Stimulated activated CD8-positive, alpha-beta memory T cell treated with anti-CD3 and anti-CD28 coated beads, Interleukin-4, amount 100 ng/mL, for 48 hours (primary cell): ENCODE data around the gene TLN1.

Source experiments
- DNase-seq: peaks from one replicate; pipeline ENCODE4 v3.0.0-alpha.2; 2020

Gene TLN1

GRCh38 chr9:35681341-35682002 lies 50.5 kb downstream of the TLN1 start:
- no peak for DNase-seq

DNA sequence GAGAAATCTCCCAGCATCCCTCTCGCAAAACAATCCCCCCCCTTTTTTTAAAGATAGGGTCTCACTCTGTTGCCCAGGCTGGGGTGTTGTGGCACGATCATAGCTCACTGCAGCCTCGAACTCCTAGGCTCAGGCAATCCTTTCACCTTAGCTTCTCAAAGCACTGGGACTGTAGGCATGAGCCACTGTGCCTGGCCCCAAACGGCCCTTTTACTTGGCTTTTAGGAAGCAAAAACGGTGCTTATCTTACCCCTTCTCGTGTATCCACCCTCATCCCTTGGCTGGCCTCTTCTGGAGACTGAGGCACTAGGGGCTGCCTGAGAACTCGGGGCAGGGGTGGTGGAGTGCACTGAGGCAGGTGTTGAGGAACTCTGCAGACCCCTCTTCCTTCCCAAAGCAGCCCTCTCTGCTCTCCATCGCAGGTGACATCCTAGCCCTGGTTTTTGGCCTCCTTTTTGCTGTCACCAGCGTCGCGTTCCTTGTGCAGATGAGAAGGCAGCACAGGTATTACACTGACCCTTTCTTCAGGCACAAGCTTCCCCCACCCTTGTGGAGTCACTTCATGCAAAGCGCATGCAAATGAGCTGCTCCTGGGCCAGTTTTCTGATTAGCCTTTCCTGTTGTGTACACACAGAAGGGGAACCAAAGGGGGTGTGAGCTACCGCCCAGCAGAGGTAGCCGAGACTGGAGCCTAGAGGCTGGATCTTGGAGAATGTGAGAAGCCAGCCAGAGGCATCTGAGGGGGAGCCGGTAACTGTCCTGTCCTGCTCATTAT lies 51.5 kb downstream of the TLN1 start:
- no peak for DNase-seq

DNA sequence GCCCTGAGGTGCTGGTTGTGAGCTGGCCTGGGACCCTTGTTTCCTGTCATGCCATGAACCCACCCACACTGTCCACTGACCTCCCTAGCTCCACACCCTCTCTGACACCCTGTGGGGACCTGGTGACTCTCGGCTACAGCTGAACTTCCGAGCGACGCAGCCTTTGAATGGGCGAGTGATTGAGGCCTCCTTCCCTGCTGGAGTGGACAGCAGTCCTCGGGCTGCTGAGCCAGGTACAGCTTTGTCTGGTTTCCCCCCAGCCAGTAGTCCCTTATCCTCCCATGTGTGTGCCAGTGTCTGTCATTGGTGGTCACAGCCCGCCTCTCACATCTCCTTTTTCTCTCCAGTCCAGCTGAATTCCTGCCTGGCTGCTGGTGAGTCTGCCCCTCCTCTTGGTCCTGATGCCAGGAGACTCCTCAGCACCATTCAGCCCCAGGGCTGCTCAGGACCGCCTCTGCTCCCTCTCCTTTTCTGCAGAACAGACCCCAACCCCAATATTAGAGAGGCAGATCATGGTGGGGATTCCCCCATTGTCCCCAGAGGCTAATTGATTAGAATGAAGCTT lies 52.1 kb downstream of the TLN1 start:
- DNase-seq = no peak

DNA sequence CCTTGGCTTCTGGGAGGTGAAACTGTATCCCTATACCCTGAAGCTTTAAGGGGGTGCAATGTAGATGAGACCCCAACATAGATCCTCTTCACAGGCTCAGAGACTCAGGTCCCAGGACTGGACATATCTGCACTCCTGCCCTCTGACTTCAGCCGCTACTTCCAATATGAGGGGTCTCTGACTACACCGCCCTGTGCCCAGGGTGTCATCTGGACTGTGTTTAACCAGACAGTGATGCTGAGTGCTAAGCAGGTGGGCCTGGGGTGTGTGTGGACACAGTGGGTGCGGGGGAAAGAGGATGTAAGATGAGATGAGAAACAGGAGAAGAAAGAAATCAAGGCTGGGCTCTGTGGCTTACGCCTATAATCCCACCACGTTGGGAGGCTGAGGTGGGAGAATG lies 52.9 kb downstream of the TLN1 start:
- DNase-seq = no peak

DNA sequence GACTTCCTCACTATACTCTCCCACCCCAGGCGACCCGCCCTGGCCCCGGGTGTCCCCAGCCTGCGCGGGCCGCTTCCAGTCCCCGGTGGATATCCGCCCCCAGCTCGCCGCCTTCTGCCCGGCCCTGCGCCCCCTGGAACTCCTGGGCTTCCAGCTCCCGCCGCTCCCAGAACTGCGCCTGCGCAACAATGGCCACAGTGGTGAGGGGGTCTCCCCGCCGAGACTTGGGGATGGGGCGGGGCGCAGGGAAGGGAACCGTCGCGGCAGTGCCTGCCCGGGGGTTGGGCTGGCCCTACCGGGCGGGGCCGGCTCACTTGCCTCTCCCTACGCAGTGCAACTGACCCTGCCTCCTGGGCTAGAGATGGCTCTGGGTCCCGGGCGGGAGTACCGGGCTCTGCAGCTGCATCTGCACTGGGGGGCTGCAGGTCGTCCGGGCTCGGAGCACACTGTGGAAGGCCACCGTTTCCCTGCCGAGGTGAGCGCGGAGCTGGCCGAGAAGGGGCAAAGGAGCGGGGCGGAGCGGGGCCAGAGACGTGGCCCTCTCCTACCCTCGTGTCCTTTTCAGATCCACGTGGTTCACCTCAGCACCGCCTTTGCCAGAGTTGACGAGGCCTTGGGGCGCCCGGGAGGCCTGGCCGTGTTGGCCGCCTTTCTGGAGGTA lies 56.1 kb downstream of the TLN1 start:
- peak; percentile 62 for DNase-seq

DNA sequence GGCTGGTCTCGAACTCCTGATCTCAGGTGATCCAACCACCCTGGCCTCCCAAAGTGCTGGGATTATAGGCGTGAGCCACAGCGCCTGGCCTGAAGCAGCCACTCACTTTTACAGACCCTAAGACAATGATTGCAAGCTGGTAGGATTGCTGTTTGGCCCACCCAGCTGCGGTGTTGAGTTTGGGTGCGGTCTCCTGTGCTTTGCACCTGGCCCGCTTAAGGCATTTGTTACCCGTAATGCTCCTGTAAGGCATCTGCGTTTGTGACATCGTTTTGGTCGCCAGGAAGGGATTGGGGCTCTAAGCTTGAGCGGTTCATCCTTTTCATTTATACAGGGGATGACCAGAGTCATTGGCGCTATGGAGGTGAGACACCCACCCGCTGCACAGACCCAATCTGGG lies 56.8 kb downstream of the TLN1 start:
- no peak for DNase-seq

DNA sequence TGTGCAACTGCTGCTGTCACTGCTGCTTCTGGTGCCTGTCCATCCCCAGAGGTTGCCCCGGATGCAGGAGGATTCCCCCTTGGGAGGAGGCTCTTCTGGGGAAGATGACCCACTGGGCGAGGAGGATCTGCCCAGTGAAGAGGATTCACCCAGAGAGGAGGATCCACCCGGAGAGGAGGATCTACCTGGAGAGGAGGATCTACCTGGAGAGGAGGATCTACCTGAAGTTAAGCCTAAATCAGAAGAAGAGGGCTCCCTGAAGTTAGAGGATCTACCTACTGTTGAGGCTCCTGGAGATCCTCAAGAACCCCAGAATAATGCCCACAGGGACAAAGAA lies 58.0 kb downstream of the TLN1 start:
- DNase-seq = no peak

DNA sequence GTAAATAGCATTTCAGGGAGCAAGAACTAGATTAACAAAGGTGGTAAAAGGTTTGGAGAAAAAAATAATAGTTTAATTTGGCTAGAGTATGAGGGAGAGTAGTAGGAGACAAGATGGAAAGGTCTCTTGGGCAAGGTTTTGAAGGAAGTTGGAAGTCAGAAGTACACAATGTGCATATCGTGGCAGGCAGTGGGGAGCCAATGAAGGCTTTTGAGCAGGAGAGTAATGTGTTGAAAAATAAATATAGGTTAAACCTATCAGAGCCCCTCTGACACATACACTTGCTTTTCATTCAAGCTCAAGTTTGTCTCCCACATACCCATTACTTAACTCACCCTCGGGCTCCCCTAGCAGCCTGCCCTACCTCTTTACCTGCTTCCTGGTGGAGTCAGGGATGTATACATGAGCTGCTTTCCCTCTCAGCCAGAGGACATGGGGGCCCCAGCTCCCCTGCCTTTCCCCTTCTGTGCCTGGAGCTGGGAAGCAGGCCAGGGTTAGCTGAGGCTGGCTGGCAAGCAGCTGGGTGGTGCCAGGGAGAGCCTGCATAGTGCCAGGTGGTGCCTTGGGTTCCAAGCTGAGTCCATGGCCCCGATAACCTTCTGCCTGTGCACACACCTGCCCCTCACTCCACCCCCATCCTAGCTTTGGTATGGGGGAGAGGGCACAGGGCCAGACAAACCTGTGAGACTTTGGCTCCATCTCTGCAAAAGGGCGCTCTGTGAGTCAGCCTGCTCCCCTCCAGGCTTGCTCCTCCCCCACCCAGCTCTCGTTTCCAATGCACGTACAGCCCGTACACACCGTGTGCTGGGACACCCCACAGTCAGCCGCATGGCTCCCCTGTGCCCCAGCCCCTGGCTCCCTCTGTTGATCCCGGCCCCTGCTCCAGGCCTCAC lies 58.6 kb downstream of the TLN1 start, which contains the start of gene CA9:
TSS of gene CA9 (plus strand) at position 797 of the 893 bp plus-strand sequence. CDS start at position 829, 32 bp downstream.
- DNase-seq = no peak

DNA sequence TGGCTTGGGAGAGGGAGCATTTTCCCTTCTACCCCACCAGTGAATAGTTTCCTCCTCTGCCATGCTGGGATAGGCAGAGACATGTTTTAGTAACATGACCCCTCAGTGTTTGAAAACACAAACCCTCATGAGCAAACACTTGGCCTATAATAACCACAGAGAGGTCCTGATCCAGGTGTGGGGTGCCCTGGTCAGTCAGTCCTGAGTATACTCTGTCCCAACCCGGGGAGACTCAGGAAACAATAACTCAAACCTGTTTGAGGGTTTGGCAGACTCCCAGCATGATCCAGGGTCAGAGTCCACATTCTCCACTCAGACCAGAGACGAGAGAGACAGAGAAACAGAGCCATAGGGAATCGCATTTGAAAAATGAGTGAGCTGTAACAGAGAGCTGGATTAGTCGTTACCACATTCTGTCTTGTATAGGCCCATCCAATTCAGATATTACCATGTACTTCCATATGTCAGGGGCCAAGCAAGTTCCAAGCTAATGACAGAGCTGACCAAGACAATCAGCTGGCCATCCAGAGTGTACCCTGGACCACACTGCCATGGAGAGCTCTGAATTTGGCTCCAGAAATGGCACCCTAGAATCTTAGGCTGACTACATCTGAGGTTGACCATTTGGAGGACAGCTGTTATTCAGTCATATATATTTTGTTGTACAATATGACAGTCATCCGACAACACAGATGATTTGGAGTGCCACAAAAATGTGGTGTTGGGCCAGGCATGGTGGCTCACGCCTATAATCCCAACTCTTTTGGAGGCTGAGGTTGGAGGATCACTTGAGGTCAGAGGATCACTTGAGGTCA lies 62.5 kb downstream of the TLN1 start:
- no peak for DNase-seq

DNA sequence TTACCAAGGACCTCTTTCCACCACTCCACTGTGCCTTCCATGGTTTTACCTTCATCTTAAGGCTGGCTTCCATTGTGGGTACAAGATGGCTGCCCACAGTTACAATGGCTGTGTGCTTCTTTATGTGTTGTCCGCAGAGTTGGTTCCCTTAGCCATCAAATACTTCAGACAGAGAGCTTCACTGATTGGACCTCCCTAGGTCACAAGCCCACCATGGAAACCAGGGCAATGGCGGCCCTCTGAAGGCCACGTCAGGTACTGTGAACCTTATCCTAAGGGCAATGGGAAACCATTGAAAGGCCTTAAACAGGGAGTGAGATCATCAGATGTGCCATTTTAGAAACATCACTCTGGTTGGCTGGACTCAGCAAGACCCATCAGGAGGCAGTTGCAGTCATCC lies 64.1 kb downstream of the TLN1 start:
- no peak for DNase-seq

DNA sequence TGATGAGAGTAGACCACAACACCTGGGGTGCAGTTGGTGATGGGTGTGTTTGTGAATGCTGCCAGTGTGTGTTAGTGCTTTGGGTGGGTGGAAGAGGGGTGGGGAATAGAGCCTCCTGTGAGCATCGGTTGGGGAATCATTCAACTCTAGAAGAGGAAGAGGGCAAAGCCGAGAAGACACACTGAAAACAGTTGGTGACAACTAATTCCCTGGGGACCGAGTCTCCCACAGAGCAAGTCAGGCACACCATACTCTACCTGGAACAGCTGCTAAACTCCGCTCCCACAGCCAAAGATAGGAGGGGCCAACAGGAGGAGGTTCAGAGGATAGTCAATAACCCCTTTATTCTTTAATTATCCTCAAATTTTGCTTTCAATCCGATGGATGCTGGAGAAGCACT lies 65.4 kb downstream of the TLN1 start:
- no peak for DNase-seq

DNA sequence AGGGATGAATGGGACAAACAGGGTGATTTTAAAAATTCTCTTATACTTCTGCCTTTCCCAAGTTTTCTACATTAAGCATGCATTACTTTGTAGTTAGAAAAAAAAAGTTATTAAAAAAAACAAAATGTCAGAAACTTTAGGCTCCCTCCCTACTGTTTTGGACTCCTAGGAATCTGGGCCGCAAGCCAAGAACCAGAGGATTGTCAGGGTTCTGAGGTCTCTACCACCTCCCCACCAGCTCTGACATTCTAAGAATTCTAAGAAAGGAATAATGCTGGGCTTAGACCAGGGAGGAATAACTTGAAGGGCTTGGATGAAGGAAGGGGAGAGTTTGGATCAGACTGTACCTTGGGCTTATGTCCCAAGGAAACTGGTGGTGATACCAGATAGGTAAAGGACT lies 66.0 kb downstream of the TLN1 start:
- DNase-seq = no peak

DNA sequence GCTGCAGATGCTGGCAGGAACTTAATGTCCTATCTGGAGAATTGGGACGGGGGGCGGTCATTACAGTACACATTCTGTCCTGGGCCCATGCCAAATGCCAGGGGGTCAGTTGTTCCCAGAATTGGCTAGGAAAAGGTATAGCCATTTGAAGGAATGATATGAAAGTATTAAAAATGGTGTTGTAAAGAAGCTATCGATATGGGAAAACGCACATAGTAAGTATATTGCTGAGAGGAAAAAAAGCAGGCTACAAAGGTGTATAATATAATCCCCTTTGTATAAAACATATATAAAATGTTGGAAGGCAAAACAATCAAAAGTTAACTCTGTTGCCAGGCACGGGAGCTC lies 66.5 kb downstream of the TLN1 start:
- no peak for DNase-seq

DNA sequence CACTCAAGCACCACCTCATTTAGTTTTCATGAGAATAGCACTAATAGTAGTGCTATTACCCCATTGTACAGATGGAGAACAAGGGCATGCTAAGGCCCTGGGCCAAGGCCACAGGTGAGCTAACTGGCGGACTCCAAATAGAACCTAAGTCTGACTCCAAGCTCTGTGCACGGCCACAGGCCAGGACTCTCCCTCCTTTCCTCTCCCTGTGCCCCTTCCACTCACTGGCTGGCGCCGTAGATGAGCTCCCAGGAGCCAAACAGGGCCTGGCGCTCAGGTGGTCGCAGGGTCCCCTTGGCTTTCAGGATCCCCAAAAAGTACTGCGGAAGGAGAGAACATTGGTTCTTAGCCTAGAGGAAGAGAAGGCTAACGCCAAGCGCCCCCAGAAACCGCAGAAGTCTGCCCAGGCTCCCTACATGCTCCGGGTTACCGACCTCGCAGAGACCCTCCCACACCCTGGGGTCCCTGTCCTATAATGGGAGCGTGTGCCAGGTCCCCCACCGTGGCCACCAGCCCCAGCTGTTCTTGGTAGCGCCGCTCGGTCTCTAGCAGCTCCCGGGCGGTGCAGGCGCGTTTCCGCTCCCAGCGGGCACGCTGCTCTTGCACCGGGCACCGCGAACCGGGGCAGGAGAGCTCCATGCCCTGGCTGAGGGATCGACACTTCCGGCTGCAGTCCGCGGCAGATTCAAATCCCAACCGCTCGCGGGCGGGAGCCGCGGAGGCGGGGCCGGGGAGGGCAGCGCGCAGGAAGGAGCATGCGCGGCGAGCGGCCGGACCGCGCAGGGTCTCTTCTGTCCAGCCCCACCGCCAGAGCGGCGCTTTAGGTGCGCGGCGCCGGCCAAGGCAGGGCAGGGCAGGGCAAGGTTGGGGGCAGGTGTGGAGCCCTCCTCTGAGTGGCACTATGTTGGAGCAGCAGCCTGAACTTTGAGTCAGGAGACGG lies 67.2 kb downstream of the TLN1 start, which contains the start of gene ARHGEF39:
TSS of gene ARHGEF39 (minus strand) at position 665 of the 940 bp plus-strand sequence. CDS start at position 639, 26 bp downstream.
- peak; percentile 87 for DNase-seq

DNA sequence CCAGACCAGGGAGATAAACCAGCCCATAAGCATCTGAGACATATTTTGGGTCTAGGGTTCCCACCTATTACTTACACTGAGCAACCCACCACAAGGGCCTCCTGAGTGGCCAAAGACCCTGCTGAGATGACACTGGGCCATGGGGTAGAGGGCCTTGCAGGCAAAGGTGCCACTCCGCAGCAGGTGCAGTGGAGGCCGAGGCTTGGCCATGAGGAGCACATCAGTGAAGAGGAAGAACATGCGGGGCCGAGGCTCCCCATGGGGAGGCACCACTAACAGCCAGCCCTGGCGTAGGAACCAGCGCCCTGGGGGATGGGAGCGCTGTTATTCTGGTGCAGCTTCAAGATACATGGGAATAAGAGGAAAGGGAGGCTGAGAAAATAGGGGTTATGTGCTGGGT lies 69.6 kb downstream of the TLN1 start:
- no peak for DNase-seq

DNA sequence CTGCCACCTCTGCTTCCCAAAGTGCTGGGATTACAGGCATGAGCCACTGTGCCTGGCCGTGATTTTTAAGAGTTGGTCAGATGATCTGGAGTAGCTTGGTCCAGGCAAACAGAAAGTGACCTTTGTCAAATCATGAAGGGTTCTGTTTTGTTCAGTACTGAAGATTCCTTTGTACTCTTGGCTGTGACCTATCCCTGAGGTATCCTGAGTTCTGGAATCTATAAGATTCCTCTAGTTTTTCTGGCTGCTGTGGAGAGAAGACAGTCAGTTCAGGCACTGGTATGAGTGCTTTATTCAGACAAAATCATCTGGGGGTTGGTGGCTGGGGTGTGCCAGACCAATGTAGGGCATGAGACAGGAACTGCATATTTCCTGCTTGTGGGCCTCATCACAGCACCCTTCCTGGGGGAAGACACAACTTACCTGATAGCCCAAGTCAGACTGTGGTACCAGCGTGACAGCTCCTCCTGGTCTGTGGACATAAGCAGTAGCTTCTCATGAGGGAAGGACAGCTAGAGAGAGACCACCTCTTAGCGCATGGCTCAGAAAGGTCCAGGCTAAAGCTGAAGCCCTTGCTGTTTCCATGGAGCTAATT lies 70.1 kb downstream of the TLN1 start:
- DNase-seq = peak; percentile 31

- DNase-seq = no peak
These were observed 71.0 kb downstream of the TLN1 start for GRCh38 chr9:35660966-35661415.

GRCh38 chr9:35659340-35659739 lies 72.7 kb downstream of the TLN1 start:
- no peak for DNase-seq

GRCh38 chr9:35658968-35659220 lies 73.1 kb downstream of the TLN1 start:
- peak; percentile 47 for DNase-seq
